Motor neuron (in vitro differentiated cells): ENCODE measurements around the gene TRHDE. TPM values are rescaled to one million over a fixed set of nuclear protein-coding genes. Genes with fewer than 3 reads are reported as not detected.
A peak's percentile ranks its signal among the peaks of the same experiment; 100 is the strongest.

Experiments
- ATAC-seq, 8 experiments: fragments of 200-7000 bp; cut with Tn5 transposase; replicated peaks in 6 of 8; 2 replicates each; pipeline ENCODE4 v1.8.0; 2021; ENCODE audit warnings: mild to moderate bottlenecking in 8 of 8, moderate library complexity in 8 of 8
- H3K27ac ChIP-seq, 2 donors: fragments of 250-450 bp; sonication (Bioruptor Pico); 2 replicates each; pipeline ENCODE4 v1.9.0; 2021; ENCODE audit warnings: antibody characterized with exemption in 2 of 2, mild to moderate bottlenecking in 2 of 2, moderate library complexity in 1 of 2
- H3K4me1 ChIP-seq, 2 donors: fragments of 250-450 bp; sonication (Bioruptor Pico); replicated peaks in 1 of 2; 2 replicates each; pipeline ENCODE4 v1.6.1; 2021; ENCODE audit warnings: antibody characterized with exemption in 2 of 2, mild to moderate bottlenecking in 2 of 2, moderate library complexity in 1 of 2
- H3K4me3 ChIP-seq, 5 donors: fragments of 250-450 bp; sonication (Bioruptor Pico); 2 replicates each; pipeline ENCODE4 v1.9.0; 2021; ENCODE audit warnings: antibody characterized with exemption in 5 of 5, mild to moderate bottlenecking in 5 of 5, moderate library complexity in 4 of 5
- WGBS, 10 experiments: fragments of 450-650 bp; shearing (Covaris generic); methylation state at CpG; one replicate each; pipeline ENCODE4 v1.0.0; 2022; 5-methylcytosine and 5-hydroxymethylcytosine counted together
- in situ Hi-C, 9 experiments: fragments of 400-800 bp; cut with MboI; loops; one replicate each; pipeline ENCODE4 v1.15.0; 2021; ENCODE audit warnings: low sequenced_read_pairs in 9 of 9, low pct_unique_long_range_greater_than_20kb in 2 of 9; ENCODE audit not compliant: unreplicated experiment in 9 of 9
- total RNA-seq, 8 experiments: library from RNA; unstranded; fragments of 300-600 nt; gene quantifications; 2 replicates each; pipeline versions ENCODE4 v1.2.3 to v1.2.4, GENCODE V29; 2022

TRHDE gene
- total RNA-seq, 8 experiments from 2014 or later, result 0.04 to 7.1 (median 1.9) TPM

DNA sequence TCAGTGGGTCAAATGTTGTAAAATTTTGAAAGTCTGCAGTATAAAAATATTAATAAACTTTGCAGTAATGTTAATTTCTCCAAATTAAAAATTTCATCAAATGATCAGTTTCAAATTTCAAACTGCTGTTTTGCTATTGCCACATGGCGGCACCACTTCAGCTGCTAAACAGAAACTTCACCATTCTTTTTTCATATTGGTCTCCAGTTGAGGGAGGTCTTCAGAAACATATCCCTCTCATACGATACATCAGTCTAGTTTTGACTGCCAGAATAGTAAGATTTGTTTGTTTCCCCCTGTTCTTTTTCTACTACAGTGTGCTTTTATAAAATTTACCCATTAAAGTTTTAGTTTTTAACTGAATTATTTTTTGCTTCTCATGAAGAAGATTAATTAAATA is 4.2 kb upstream of the TRHDE start:
- 7 to 100% (median 91%) methylated on average over 1 to 2 of the region's 2 CpGs for WGBS, 10 experiments
- no peak for ATAC-seq
- in situ Hi-C loops, result loop anchor here in 1 of 9 experiments (25.0 kb wide), 1 partner anchor 256 kb away; no protein-coding TSS in a partner anchor
- Histone ChIP-seq H3K27ac (no peak overlapping the region), H3K4me1 (peaks cover 3 to 6% of the 10 kb centered on the region in 2 donors), H3K4me3 (no peak overlapping the region)

DNA sequence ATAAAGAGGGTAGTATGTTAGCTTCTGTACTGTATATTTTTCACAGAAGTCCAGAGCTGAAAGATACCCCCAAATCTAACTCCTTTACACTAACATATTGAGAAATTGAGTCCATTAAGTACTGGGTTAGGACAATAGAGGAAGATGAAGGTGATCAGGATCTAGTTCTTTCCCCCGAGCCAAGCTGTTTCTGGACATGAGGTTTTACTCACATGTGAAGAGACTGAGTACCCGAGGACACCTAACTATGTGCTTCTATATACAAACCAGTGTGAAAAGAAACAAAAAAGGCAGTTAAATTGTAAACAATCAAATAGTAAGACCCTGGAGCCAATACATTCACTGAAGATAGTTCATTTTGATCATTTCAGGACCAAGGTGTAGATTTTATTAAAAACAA is 3.8 kb upstream of the TRHDE start:
- ATAC-seq, result no peak
- in situ Hi-C loops, result loop anchor here in 1 of 9 experiments (25.0 kb wide), 1 partner anchor 256 kb away; no protein-coding TSS in a partner anchor

GRCh38 chr12:72269491-72269890 is 2.7 kb upstream of the TRHDE start:
- 0 to 100% (median 71%) methylated on average over 1 of the region's 1 CpG; no CpG with 5 or more reads in 1 of the 10 experiments for WGBS, 10 experiments
- H3K4me3 ChIP-seq, result no peak overlapping the region
- ATAC-seq, result no peak
- in situ Hi-C loops, result loop anchor here in 1 of 9 experiments (25.0 kb wide), 1 partner anchor 257 kb away; no protein-coding TSS in a partner anchor
- peaks cover 3 to 6% of the 10 kb centered on the region in 2 donors for H3K4me1 ChIP-seq
- no peak overlapping the region for H3K27ac ChIP-seq

More for the DNA sequence above, 3.8 kb upstream of the TRHDE start:
- WGBS, 10 experiments, result 10 to 86% (median 71%) methylated on average over 1 to 2 of the region's 2 CpGs; no CpG with 5 or more reads in 2 of the 10 experiments
- no peak overlapping the region for H3K4me3 ChIP-seq
- peaks cover 3 to 6% of the 10 kb centered on the region in 2 donors for H3K4me1 ChIP-seq
- no peak overlapping the region for H3K27ac ChIP-seq

- Histone ChIP-seq H3K27ac (no peak overlapping the region), H3K4me3 (peak overlapping the region in 4 of 5 donors; percentile 51 to 85 (median 72)), H3K4me1 (peaks cover 3 to 6% of the 10 kb centered on the region in 2 donors)
- in situ Hi-C loops, result loop anchor here in 1 of 9 experiments (25.0 kb wide), 1 partner anchor 258 kb away; no protein-coding TSS in a partner anchor
- WGBS, 10 experiments, result 17 to 77% (median 52%) methylated on average over 1 to 2 of the region's 2 CpGs; no CpG with 5 or more reads in 1 of the 10 experiments
- ATAC-seq, result no peak
Observed at GRCh38 chr12:72270246-72270645, 1.9 kb upstream of the TRHDE start.

DNA sequence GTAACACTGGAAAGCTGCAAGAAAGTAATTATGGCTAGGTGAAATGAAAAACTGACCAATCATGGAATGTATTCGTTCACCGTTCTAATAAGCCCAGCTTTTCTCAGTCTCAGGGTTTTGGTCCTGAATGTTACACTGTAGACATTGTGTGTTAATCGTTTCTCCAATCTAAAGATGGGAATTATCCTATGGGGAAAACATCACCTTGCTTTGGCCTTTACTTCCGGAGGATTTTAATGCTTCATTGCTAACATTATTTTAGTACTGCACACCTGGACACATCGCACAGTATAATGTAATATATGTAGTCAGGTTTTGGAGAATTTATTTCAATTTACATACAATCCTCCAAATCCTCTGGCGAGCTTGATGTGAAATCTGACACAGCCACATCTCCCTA is 1.2 kb upstream of the TRHDE start:
- H3K27ac ChIP-seq, result peak overlapping the region in 1 of 2 donors; percentile 27

GRCh38 chr12:72271451-72272090 is 599 bp upstream of the TRHDE start:
- Histone ChIP-seq H3K4me3 (peak overlapping the region; percentile 51 to 87 (median 73)), H3K4me1 (peaks cover 3 to 6% of the 10 kb centered on the region in 2 donors), H3K27ac (peak overlapping the region; percentile 27 to 42)
- in situ Hi-C loops, result loop anchor here in 1 of 9 experiments (25.0 kb wide), 1 partner anchor 259 kb away; no protein-coding TSS in a partner anchor
- 0% methylated on average over 1 to 18 of the region's 35 CpGs; no CpG with 5 or more reads in 4 of the 10 experiments for WGBS, 10 experiments
- peak; percentile 45 to 81 (median 76) for ATAC-seq

More for the DNA sequence above, 1.2 kb upstream of the TRHDE start:
- Histone ChIP-seq H3K4me3 (peak overlapping the region; percentile 51 to 87 (median 73)), H3K4me1 (peaks cover 3 to 6% of the 10 kb centered on the region in 2 donors)
- ATAC-seq, result no peak
- in situ Hi-C loops, result loop anchor here in 1 of 9 experiments (25.0 kb wide), 1 partner anchor 259 kb away; no protein-coding TSS in a partner anchor
- 16 to 90% (median 37%) methylated on average over 2 to 6 of the region's 6 CpGs; no CpG with 5 or more reads in 2 of the 10 experiments for WGBS, 10 experiments

DNA sequence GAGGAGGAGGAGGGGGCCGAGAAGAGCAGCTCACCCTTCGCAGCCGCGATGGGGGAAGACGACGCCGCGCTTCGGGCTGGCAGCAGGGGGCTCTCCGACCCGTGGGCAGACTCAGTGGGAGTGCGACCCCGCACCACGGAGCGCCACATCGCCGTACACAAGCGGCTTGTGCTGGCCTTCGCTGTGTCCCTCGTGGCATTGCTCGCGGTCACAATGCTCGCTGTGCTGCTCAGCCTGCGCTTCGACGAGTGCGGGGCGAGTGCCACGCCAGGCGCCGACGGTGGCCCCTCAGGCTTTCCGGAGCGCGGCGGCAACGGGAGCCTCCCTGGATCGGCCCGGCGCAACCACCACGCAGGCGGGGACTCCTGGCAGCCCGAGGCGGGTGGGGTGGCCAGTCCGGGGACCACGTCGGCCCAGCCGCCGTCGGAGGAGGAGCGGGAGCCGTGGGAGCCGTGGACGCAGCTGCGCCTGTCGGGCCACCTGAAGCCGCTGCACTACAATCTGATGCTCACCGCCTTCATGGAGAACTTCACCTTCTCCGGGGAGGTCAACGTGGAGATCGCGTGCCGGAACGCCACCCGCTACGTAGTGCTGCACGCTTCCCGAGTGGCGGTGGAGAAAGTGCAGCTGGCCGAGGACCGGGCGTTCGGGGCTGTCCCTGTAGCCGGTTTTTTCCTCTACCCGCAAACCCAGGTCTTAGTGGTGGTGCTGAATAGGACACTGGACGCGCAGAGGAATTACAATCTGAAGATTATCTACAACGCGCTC is 745 bp downstream of the TRHDE start:
- H3K4me1 ChIP-seq, result peaks cover 3 to 6% of the 10 kb centered on the region in 2 donors
- WGBS, 10 experiments, result 0 to 16% (median 2%) methylated on average over 4 to 18 of the region's 79 CpGs; no CpG with 5 or more reads in 5 of the 10 experiments
- peak overlapping the region; percentile 51 to 87 (median 73) for H3K4me3 ChIP-seq
- in situ Hi-C loops, result loop anchor here in 1 of 9 experiments (25.0 kb wide), 1 partner anchor 261 kb away; no protein-coding TSS in a partner anchor
- peak in 6 of 8 experiments; percentile 18 to 57 (median 47) for ATAC-seq
- no peak overlapping the region for H3K27ac ChIP-seq

DNA sequence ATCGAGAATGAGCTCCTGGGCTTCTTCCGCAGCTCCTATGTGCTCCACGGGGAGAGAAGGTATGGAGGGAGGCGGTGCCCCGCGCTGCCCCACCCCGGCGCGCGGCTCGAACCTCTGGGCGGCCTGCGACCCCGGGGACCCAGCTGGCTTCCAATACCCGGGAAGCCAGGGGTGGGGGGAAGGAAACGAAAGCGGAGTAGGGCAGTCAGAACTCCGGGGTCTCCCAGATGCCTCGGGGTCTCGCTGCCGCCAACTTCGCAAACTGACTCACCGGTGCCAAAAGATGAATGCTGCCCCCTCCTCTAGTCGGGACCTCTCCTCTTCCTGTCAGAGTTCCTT is 1.3 kb downstream of the TRHDE start:
- Histone ChIP-seq H3K27ac (no peak overlapping the region), H3K4me1 (peaks cover 3 to 6% of the 10 kb centered on the region in 2 donors), H3K4me3 (peak overlapping the region; percentile 51 to 87 (median 73))
- peak in 4 of 8 experiments; percentile 0 to 8 (median 4) for ATAC-seq
- in situ Hi-C loops, result loop anchor here in 1 of 9 experiments (25.0 kb wide), 1 partner anchor 261 kb away; no protein-coding TSS in a partner anchor
- 0 to 14% (median 1%) methylated on average over 2 to 7 of the region's 24 CpGs; no CpG with 5 or more reads in 6 of the 10 experiments for WGBS, 10 experiments

- 0 to 73% (median 36%) methylated on average over 1 to 9 of the region's 17 CpGs; no CpG with 5 or more reads in 2 of the 10 experiments for WGBS, 10 experiments
- H3K4me3 ChIP-seq, result peak overlapping the region; percentile 51 to 87 (median 73)
- in situ Hi-C loops, result loop anchor here in 1 of 9 experiments (25.0 kb wide), 1 partner anchor 262 kb away; no protein-coding TSS in a partner anchor
- ATAC-seq, result no peak
- no peak overlapping the region for H3K27ac ChIP-seq
- H3K4me1 ChIP-seq, result peaks cover 3 to 6% of the 10 kb centered on the region in 2 donors
Observed at GRCh38 chr12:72273851-72274351, 1.7 kb downstream of the TRHDE start.

GRCh38 chr12:72274931-72275330 is 2.8 kb downstream of the TRHDE start:
- Histone ChIP-seq H3K4me1 (peaks cover 2 to 6% of the 10 kb centered on the region in 2 donors), H3K4me3 (peak overlapping the region in 2 of 5 donors; percentile 9 to 51), H3K27ac (no peak overlapping the region)
- in situ Hi-C loops, result loop anchor here in 1 of 9 experiments (25.0 kb wide), 1 partner anchor 263 kb away; no protein-coding TSS in a partner anchor
- 100% methylated on average over 1 of the region's 1 CpG; no CpG with 5 or more reads in 7 of the 10 experiments for WGBS, 10 experiments
- no peak for ATAC-seq

GRCh38 chr12:72275526-72275925 is 3.4 kb downstream of the TRHDE start:
- in situ Hi-C loops, result no loop called here
- 41 to 100% (median 83%) methylated on average over 2 of the region's 2 CpGs; no CpG with 5 or more reads in 4 of the 10 experiments for WGBS, 10 experiments
- Histone ChIP-seq H3K27ac (no peak overlapping the region), H3K4me3 (no peak overlapping the region), H3K4me1 (peaks cover 0 to 6% of the 10 kb centered on the region in 2 donors)
- no peak for ATAC-seq

GRCh38 chr12:72276181-72276805 is 4.1 kb downstream of the TRHDE start:
- in situ Hi-C loops, result no loop called here
- no peak overlapping the region for H3K4me3 ChIP-seq

More at GRCh38 chr12:72276181-72276805, 4.1 kb downstream of the TRHDE start:
- WGBS, 10 experiments, result 0 to 100% (median 84%) methylated on average over 1 to 3 of the region's 3 CpGs
- ATAC-seq, result no peak
- Histone ChIP-seq H3K27ac (no peak overlapping the region), H3K4me1 (no peaks in the 10 kb centered on the region)
